Activated T-cell treated with anti-CD3 and anti-CD28 coated beads, Interleukin-2, amount 50 U/mL, for 24 hours (primary cell): ENCODE data around the gene GRXCR2.

Source experiments
- DNase-seq: peaks from one replicate; pipeline ENCODE4 v3.0.0-alpha.2; 2020
- H3K27ac Mint-ChIP-seq: 2 replicates; pipeline ENCODE4 v1.8.0; 2020; ENCODE audit warnings: mild to moderate bottlenecking, mixed read lengths
- H3K27me3 Mint-ChIP-seq: 2 replicates; pipeline ENCODE4 v1.8.0; 2020; ENCODE audit warnings: mixed read lengths
- H3K36me3 Mint-ChIP-seq: 2 replicates; pipeline ENCODE4 v1.8.0; 2020; ENCODE audit warnings: low read depth, mixed read lengths
- H3K4me1 Mint-ChIP-seq: 2 replicates; pipeline ENCODE4 v1.8.0; 2020; ENCODE audit warnings: low read depth, mixed read lengths
- H3K4me3 Mint-ChIP-seq: 2 replicates; pipeline ENCODE4 v1.8.0; 2020; ENCODE audit warnings: mild to moderate bottlenecking, moderate library complexity, mixed read lengths
- H3K9me3 Mint-ChIP-seq: 2 replicates; pipeline ENCODE4 v1.8.0; 2020; ENCODE audit warnings: mixed read lengths

Gene GRXCR2

GRCh38 chr5:145834917-145835847 is 37.6 kb downstream of the GRXCR2 start, which contains the start of gene PRELID2:
Gene PRELID2, minus strand, starts transcription at chr5:145835342. Its CDS starts 91 bp downstream, at chr5:145835251.
- Mint-ChIP-seq H3K36me3 (no peaks in the 10 kb centered on the region), H3K4me1 (peaks cover 11% of the 10 kb centered on the region), H3K27me3 (peaks cover 25% of the 10 kb centered on the region), H3K9me3 (no peaks in the 10 kb centered on the region), H3K27ac (no peak within 1 kb of the TSS), H3K4me3 (peak within 1 kb of the TSS; percentile 63)
- peak; percentile 68 for DNase-seq

GRCh38 chr5:145834554-145834916 is 38.3 kb downstream of the GRXCR2 start:
- peaks cover 11% of the 10 kb centered on the region for H3K4me1 Mint-ChIP-seq
- H3K4me3 Mint-ChIP-seq = peak overlapping the region; percentile 32
- peaks cover 25% of the 10 kb centered on the region for H3K27me3 Mint-ChIP-seq
- no peak overlapping the region for H3K27ac Mint-ChIP-seq
- DNase-seq = no peak
- no peaks in the 10 kb centered on the region for H3K9me3 Mint-ChIP-seq
- H3K36me3 Mint-ChIP-seq = no peaks in the 10 kb centered on the region

- H3K9me3 Mint-ChIP-seq = no peaks in the 10 kb centered on the region
- H3K36me3 Mint-ChIP-seq = no peaks in the 10 kb centered on the region
- H3K4me1 Mint-ChIP-seq = peaks cover 11% of the 10 kb centered on the region
- H3K4me3 Mint-ChIP-seq = no peak overlapping the region
- H3K27me3 Mint-ChIP-seq = peaks cover 25% of the 10 kb centered on the region
- H3K27ac Mint-ChIP-seq = no peak overlapping the region
- no peak for DNase-seq
Observed at GRCh38 chr5:145833631-145834200, 39.1 kb downstream of the GRXCR2 start.

- Mint-ChIP-seq H3K36me3 (no peaks in the 10 kb centered on the region), H3K4me3 (no peak overlapping the region), H3K9me3 (no peaks in the 10 kb centered on the region), H3K27ac (no peak overlapping the region), H3K4me1 (peaks cover 3% of the 10 kb centered on the region), H3K27me3 (peaks cover 14% of the 10 kb centered on the region)
- no peak for DNase-seq
Observed at GRCh38 chr5:145830594-145830993, 42.2 kb downstream of the GRXCR2 start.

GRCh38 chr5:145829708-145830361 is 43.0 kb downstream of the GRXCR2 start:
- H3K36me3 Mint-ChIP-seq = no peaks in the 10 kb centered on the region
- no peak for DNase-seq
- H3K9me3 Mint-ChIP-seq = no peaks in the 10 kb centered on the region
- no peak overlapping the region for H3K4me3 Mint-ChIP-seq
- H3K27me3 Mint-ChIP-seq = peaks cover 12% of the 10 kb centered on the region
- peaks cover 2% of the 10 kb centered on the region for H3K4me1 Mint-ChIP-seq
- no peak overlapping the region for H3K27ac Mint-ChIP-seq

- Mint-ChIP-seq H3K27me3 (no peaks in the 10 kb centered on the region), H3K4me3 (no peak overlapping the region), H3K4me1 (no peaks in the 10 kb centered on the region), H3K36me3 (no peaks in the 10 kb centered on the region), H3K9me3 (no peaks in the 10 kb centered on the region), H3K27ac (no peak overlapping the region)
- no peak for DNase-seq
Observed at GRCh38 chr5:145826895-145827674, 45.7 kb downstream of the GRXCR2 start.

GRCh38 chr5:145825751-145826180 is 47.0 kb downstream of the GRXCR2 start:
- Mint-ChIP-seq H3K4me1 (no peaks in the 10 kb centered on the region), H3K9me3 (no peaks in the 10 kb centered on the region), H3K36me3 (no peaks in the 10 kb centered on the region), H3K4me3 (no peak overlapping the region), H3K27ac (no peak overlapping the region), H3K27me3 (no peaks in the 10 kb centered on the region)
- no peak for DNase-seq

GRCh38 chr5:145824040-145824439 is 48.8 kb downstream of the GRXCR2 start:
- no peak for DNase-seq
- no peak overlapping the region for H3K4me3 Mint-ChIP-seq
- H3K27ac Mint-ChIP-seq = no peak overlapping the region
- H3K27me3 Mint-ChIP-seq = no peaks in the 10 kb centered on the region
- H3K4me1 Mint-ChIP-seq = no peaks in the 10 kb centered on the region
- no peaks in the 10 kb centered on the region for H3K36me3 Mint-ChIP-seq
- no peaks in the 10 kb centered on the region for H3K9me3 Mint-ChIP-seq

GRCh38 chr5:145818604-145819003 is 54.2 kb downstream of the GRXCR2 start:
- H3K36me3 Mint-ChIP-seq = no peaks in the 10 kb centered on the region
- no peaks in the 10 kb centered on the region for H3K4me1 Mint-ChIP-seq
- no peaks in the 10 kb centered on the region for H3K27me3 Mint-ChIP-seq
- DNase-seq = no peak
- H3K9me3 Mint-ChIP-seq = no peaks in the 10 kb centered on the region
- no peak overlapping the region for H3K27ac Mint-ChIP-seq
- H3K4me3 Mint-ChIP-seq = no peak overlapping the region

- Mint-ChIP-seq H3K9me3 (no peaks in the 10 kb centered on the region), H3K27me3 (no peaks in the 10 kb centered on the region), H3K27ac (no peak overlapping the region), H3K36me3 (no peaks in the 10 kb centered on the region), H3K4me1 (no peaks in the 10 kb centered on the region), H3K4me3 (no peak overlapping the region)
- no peak for DNase-seq
Observed at GRCh38 chr5:145812877-145813276, 59.9 kb downstream of the GRXCR2 start.

- Mint-ChIP-seq H3K27ac (no peak overlapping the region), H3K36me3 (no peaks in the 10 kb centered on the region)
Observed at GRCh38 chr5:145811834-145812625, 60.8 kb downstream of the GRXCR2 start.

More at GRCh38 chr5:145811834-145812625, 60.8 kb downstream of the GRXCR2 start:
- no peak overlapping the region for H3K4me3 Mint-ChIP-seq
- DNase-seq = no peak
- no peaks in the 10 kb centered on the region for H3K9me3 Mint-ChIP-seq
- no peaks in the 10 kb centered on the region for H3K27me3 Mint-ChIP-seq
- H3K4me1 Mint-ChIP-seq = no peaks in the 10 kb centered on the region
